Naive thymus-derived CD4-positive, alpha-beta T cell (primary cell): ENCODE measurements around the gene SLC28A3. TPM values are rescaled to one million over a fixed set of nuclear protein-coding genes. Genes with fewer than 3 reads are reported as not detected.

Experiments
- ATAC-seq: fragments of 150-1000 bp; cut with Tn5 transposase; 2 replicates; pipeline ENCODE4 v1.10.0; 2021; ENCODE audit warnings: mild to moderate bottlenecking, moderate library complexity
- CTCF ChIA-PET: fragments of 350-600 bp; sonication (Branson Sonifier 250); formaldehyde crosslinking; loops from one replicate; lab custom pipeline; 2021; ENCODE audit warnings: antibody characterized with exemption; lab: Charles Lee
- POLR2A ChIA-PET: fragments of 350-600 bp; sonication (Branson Sonifier 250); formaldehyde crosslinking; loops from one replicate; lab custom pipeline; 2021; ENCODE audit warnings: antibody characterized with exemption, inconsistent platforms; lab: Charles Lee
- DNase-seq, 9 donors: peaks; one replicate each; pipeline versions ENCODE4 v3.0.0 to v3.0.0-alpha.2; 2020 to 2022; ENCODE audit warnings: mixed read lengths in 1 of 9
- H3K27ac ChIP-seq: one replicate; pipeline ENCODE4 v1.7.0; 2013; ENCODE audit warnings: mild to moderate bottlenecking, low read depth, low read length, moderate library complexity
- H3K27me3 ChIP-seq, 2 donors: one replicate each; pipeline ENCODE4 v1.7.0; 2013; ENCODE audit warnings: low read length in 2 of 2, mild to moderate bottlenecking in 2 of 2, moderate library complexity in 2 of 2; ENCODE audit not compliant: control insufficient read depth in 2 of 2, insufficient read depth in 2 of 2
- H3K36me3 ChIP-seq, 3 experiments: 1 replicate in 2 of 3; 2 replicates in 1 of 3; pipeline ENCODE4 v1.7.0; 2013; ENCODE audit warnings: low read length in 3 of 3, mild to moderate bottlenecking in 3 of 3, moderate library complexity in 1 of 3; ENCODE audit not compliant: insufficient read depth in 3 of 3, control insufficient read depth in 2 of 3
- H3K4me1 ChIP-seq, 2 donors: one replicate each; pipeline ENCODE4 v1.7.0; 2013; ENCODE audit warnings: low read length in 2 of 2, mild to moderate bottlenecking in 2 of 2, moderate library complexity in 1 of 2; ENCODE audit not compliant: control insufficient read depth in 2 of 2, insufficient read depth in 2 of 2
- H3K4me3 ChIP-seq: 2 replicates; pipeline ENCODE4 v1.7.0; 2013; ENCODE audit warnings: mild to moderate bottlenecking, low read length
- H3K9me3 ChIP-seq, 3 experiments: 1 replicate in 2 of 3; 2 replicates in 1 of 3; pipeline ENCODE4 v1.7.0; 2013; ENCODE audit warnings: low read length in 3 of 3; ENCODE audit not compliant: control insufficient read depth in 2 of 3
- H3K27ac Mint-ChIP-seq, 9 donors: one replicate each; pipeline ENCODE4 v1.8.0; 2020 to 2022; ENCODE audit warnings: mixed read lengths in 9 of 9, mild to moderate bottlenecking in 8 of 9, moderate library complexity in 5 of 9, inconsistent platforms in 2 of 9
- H3K27me3 Mint-ChIP-seq, 5 donors: one replicate each; pipeline ENCODE4 v1.8.0; 2021 to 2022; ENCODE audit warnings: mixed read lengths in 5 of 5, mild to moderate bottlenecking in 1 of 5
- H3K36me3 Mint-ChIP-seq, 5 donors: one replicate each; pipeline ENCODE4 v1.8.0; 2020 to 2022; ENCODE audit warnings: mixed read lengths in 5 of 5, mild to moderate bottlenecking in 3 of 5, inconsistent platforms in 1 of 5
- H3K4me1 Mint-ChIP-seq, 7 donors: one replicate each; pipeline ENCODE4 v1.8.0; 2020 to 2022; ENCODE audit warnings: mixed read lengths in 7 of 7, mild to moderate bottlenecking in 3 of 7, inconsistent platforms in 1 of 7
- H3K4me3 Mint-ChIP-seq, 10 donors: one replicate each; pipeline ENCODE4 v1.8.0; 2020 to 2022; ENCODE audit warnings: mild to moderate bottlenecking in 10 of 10, mixed read lengths in 10 of 10, moderate library complexity in 6 of 10, inconsistent platforms in 2 of 10
- H3K9me3 Mint-ChIP-seq, 11 donors: one replicate each; pipeline ENCODE4 v1.8.0; 2020 to 2022; ENCODE audit warnings: mixed read lengths in 11 of 11, mild to moderate bottlenecking in 4 of 11, inconsistent platforms in 1 of 11, moderate library complexity in 1 of 11
- intact Hi-C, 2 donors: fragments of 100-400 bp; cut with micrococcal nuclease; formaldehyde crosslinking; loops; one replicate each; pipeline ENCODE4 v1.15.1; 2023
- polyA plus RNA-seq, 2 donors: library from polyadenylated mRNA; unstranded; fragments of 300-500 nt; fragmentation: Illumina TruSeq; gene quantifications; one replicate each; pipeline ENCODE4 v1.2.3, GENCODE V29; 2021
- total RNA-seq, 6 experiments: library from RNA in 5 of 6; stranded (reverse) in 5 of 6; gene quantifications; 1 replicate in 5 of 6; 2 replicates in 1 of 6; pipeline ENCODE4 v1.2.3 and lab custom pipeline; 2021 to 2026

The SLC28A3 gene
- total and polyA plus RNA-seq, 7 experiments from 2014 or later: 0.51 TPM; not detected in 6

DNA sequence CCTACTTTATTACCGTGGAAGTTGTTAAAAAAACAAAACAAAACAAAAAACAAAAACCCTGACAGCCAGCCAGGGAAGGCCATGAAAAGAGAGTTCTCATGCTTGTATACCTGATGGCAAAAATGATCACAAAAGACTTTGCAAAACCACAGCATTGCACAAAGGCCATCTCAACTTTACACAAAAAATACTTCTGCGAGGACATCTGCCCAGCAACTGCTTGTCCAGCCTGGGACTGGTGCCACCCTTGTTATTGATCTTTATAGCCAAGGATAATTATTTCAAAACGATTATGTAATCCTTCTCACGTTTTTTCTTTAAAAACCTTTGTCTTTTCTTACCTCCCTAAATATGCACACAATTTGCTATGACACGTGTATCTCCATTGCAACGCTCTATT lies 42.2 kb upstream of the SLC28A3 start:
- POLR2A ChIA-PET: no interaction called here
- no peaks in the 10 kb centered on the region for H3K27me3 ChIP-seq
- DNase-seq (no peak), ATAC-seq (no peak)
- H3K27ac ChIP-seq: no peak overlapping the region
- H3K36me3 ChIP-seq: no peaks in the 10 kb centered on the region
- Mint-ChIP-seq H3K27me3 (peaks cover 8 to 20% (median 10%) of the 10 kb centered on the region in 5 donors), H3K4me1 (no peaks in the 10 kb centered on the region), H3K36me3 (no peaks in the 10 kb centered on the region), H3K4me3 (no peak overlapping the region), H3K9me3 (no peaks in the 10 kb centered on the region), H3K27ac (no peak overlapping the region)
- no peak overlapping the region for H3K4me3 ChIP-seq
- intact Hi-C loops: no loop called here
- CTCF ChIA-PET: no interaction called here
- no peaks in the 10 kb centered on the region for H3K9me3 ChIP-seq
- H3K4me1 ChIP-seq: no peaks in the 10 kb centered on the region

DNA sequence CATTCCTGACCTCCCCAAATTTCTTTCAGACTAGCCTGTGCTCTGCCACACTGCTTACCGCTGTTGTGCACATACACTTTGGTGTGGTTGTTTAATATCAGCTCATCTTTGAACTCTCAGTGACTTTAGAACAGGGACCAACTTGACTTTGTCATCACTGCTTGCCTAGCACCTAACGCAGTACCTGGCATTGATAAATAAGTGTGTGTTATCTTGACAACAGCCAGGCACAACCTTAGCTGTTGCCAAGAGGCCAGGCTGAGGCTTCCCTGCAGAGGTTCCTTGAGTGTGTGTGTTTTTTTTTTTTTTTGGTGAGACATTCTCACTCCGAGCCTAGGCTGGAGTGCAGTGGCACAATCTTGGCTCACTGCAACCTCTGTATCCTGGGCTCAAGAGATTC lies 41.0 kb upstream of the SLC28A3 start:
- no peaks in the 10 kb centered on the region for H3K9me3 Mint-ChIP-seq
- intact Hi-C loops: no loop called here
- no peaks in the 10 kb centered on the region for H3K36me3 Mint-ChIP-seq
- ChIA-PET CTCF (no interaction called here), POLR2A (no interaction called here)
- no peak overlapping the region for H3K4me3 ChIP-seq
- peaks cover 10 to 20% (median 14%) of the 10 kb centered on the region in 5 donors for H3K27me3 Mint-ChIP-seq
- H3K4me1 ChIP-seq: no peaks in the 10 kb centered on the region
- H3K27me3 ChIP-seq: no peaks in the 10 kb centered on the region
- H3K27ac Mint-ChIP-seq: no peak overlapping the region
- no peak for ATAC-seq
- H3K4me1 Mint-ChIP-seq: no peaks in the 10 kb centered on the region
- H3K27ac ChIP-seq: no peak overlapping the region
- no peaks in the 10 kb centered on the region for H3K9me3 ChIP-seq
- no peak overlapping the region for H3K4me3 Mint-ChIP-seq
- H3K36me3 ChIP-seq: no peaks in the 10 kb centered on the region
- DNase-seq: no peak

DNA sequence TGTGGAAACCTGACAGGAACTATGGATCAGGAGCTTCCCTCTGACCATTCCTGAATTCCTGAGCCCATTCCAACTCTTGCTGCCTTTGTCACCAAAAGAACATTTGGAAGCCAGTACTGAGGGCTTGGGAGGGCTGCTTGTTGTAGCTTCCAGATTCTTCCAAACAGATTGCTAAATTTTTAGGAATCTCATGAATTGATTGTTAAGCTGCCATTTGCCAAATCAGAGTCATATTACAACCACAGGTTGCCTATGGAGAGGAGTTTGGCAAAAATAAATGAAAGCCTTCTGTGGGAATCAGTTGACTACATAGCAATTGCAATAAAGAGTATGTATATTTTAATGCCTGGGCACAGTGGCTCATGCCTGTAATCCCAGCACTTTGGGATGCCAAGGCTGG lies 39.2 kb upstream of the SLC28A3 start:
- H3K27ac ChIP-seq: no peak overlapping the region
- no peak overlapping the region for H3K4me3 Mint-ChIP-seq
- ChIA-PET POLR2A (no interaction called here), CTCF (no interaction called here)
- H3K4me3 ChIP-seq: no peak overlapping the region
- H3K27ac Mint-ChIP-seq: no peak overlapping the region
- no peaks in the 10 kb centered on the region for H3K27me3 ChIP-seq
- H3K4me1 ChIP-seq: no peaks in the 10 kb centered on the region
- no peak for ATAC-seq
- no peaks in the 10 kb centered on the region for H3K4me1 Mint-ChIP-seq
- no peak for DNase-seq
- no peaks in the 10 kb centered on the region for H3K9me3 ChIP-seq
- peaks cover 12 to 27% (median 19%) of the 10 kb centered on the region in 5 donors for H3K27me3 Mint-ChIP-seq
- no peaks in the 10 kb centered on the region for H3K36me3 ChIP-seq
- intact Hi-C loops: no loop called here
- H3K9me3 Mint-ChIP-seq: peaks cover 0 to 2% (median 0%) of the 10 kb centered on the region in 11 donors
- no peaks in the 10 kb centered on the region for H3K36me3 Mint-ChIP-seq

DNA sequence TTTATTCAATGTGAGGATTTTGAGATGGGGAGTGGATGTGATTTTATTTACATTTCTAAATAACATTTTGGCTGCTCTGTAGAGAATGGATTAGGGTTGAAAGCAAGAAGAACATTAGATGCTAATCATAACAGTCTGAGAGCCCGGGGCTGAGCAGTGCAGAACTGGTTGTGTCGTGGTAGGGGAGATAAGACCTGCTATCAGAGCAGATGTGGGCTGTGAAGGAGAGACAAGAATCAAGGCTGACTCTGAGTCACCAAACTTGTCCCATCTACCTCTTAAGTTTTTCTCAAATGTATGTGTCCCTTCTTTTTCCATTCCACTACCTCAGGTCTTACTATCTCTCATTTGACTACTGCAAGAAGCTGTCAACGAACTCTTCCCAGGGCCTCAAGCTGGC lies 35.4 kb upstream of the SLC28A3 start:
- H3K36me3 Mint-ChIP-seq: no peaks in the 10 kb centered on the region

DNA sequence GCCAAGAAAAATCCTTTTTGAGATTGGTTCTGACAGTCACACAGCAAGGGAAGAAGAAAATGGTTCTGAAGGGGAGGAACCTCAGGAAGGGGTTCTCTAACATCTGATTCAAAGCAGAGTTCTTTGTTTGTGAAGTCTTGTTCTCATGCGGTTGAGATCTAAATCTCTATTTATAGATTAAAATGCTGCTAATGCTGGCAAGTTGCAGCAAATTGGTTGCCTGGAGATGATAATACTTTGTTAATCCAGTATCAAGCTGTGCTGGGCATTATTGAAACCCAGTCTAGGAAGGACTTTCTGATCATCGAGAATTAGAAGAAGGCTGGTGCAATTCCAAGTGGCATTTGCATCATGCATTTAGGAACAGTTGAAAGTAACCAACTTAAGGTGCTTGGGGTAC lies 34.0 kb upstream of the SLC28A3 start:
- Mint-ChIP-seq H3K27me3 (peaks cover 5 to 30% (median 18%) of the 10 kb centered on the region in 5 donors), H3K9me3 (peaks cover 0 to 4% (median 0%) of the 10 kb centered on the region in 11 donors), H3K27ac (no peak overlapping the region), H3K36me3 (no peaks in the 10 kb centered on the region), H3K4me1 (peaks cover 0 to 12% (median 0%) of the 10 kb centered on the region in 7 donors), H3K4me3 (no peak overlapping the region)
- Histone ChIP-seq H3K36me3 (no peaks in the 10 kb centered on the region), H3K4me1 (no peaks in the 10 kb centered on the region), H3K9me3 (no peaks in the 10 kb centered on the region), H3K4me3 (no peak overlapping the region), H3K27me3 (peaks cover 0 to 5% of the 10 kb centered on the region in 2 donors), H3K27ac (no peak overlapping the region)
- ChIA-PET CTCF (no interaction called here), POLR2A (no interaction called here)
- no peak for DNase-seq
- ATAC-seq: no peak
- intact Hi-C loops: no loop called here

More for the DNA sequence above, 35.4 kb upstream of the SLC28A3 start:
- no peaks in the 10 kb centered on the region for H3K36me3 ChIP-seq
- no peak overlapping the region for H3K4me3 Mint-ChIP-seq
- H3K4me3 ChIP-seq: no peak overlapping the region
- ATAC-seq (peak; percentile 60), DNase-seq (no peak)
- H3K9me3 ChIP-seq: no peaks in the 10 kb centered on the region
- intact Hi-C loops: no loop called here
- H3K27ac Mint-ChIP-seq: no peak overlapping the region
- H3K27me3 Mint-ChIP-seq: peaks cover under 1 to 30% (median 18%) of the 10 kb centered on the region in 5 donors
- H3K27me3 ChIP-seq: peaks cover 0 to 5% of the 10 kb centered on the region in 2 donors
- peaks cover 0 to 4% (median 0%) of the 10 kb centered on the region in 11 donors for H3K9me3 Mint-ChIP-seq
- ChIA-PET POLR2A (no interaction called here), CTCF (no interaction called here)
- H3K27ac ChIP-seq: no peak overlapping the region
- no peaks in the 10 kb centered on the region for H3K4me1 ChIP-seq
- H3K4me1 Mint-ChIP-seq: peaks cover 0 to 9% (median 0%) of the 10 kb centered on the region in 7 donors

DNA sequence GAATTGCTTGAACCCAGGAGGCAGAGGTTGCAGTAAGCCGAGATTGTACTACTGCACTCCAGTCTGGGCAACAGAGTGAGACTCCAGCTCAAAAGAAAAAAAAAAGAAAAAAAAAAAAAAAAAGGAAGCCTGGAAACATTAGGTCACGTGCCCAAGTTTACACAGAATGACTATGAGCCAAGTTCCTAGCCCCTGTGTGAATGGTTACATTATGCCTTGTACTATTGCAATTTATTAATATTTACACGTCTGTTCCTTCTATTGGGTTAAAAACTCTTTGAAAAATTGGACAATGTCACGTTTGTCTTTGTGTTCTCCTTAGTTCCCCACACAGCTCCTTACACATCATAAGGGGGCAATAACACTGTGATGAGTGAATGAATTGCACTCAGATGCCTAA lies 33.5 kb upstream of the SLC28A3 start:
- H3K4me1 ChIP-seq: no peaks in the 10 kb centered on the region
- no peaks in the 10 kb centered on the region for H3K9me3 ChIP-seq
- peak; percentile 26 for ATAC-seq
- no peak overlapping the region for H3K4me3 ChIP-seq
- intact Hi-C loops: no loop called here
- H3K27ac ChIP-seq: no peak overlapping the region
- ChIA-PET POLR2A (no interaction called here), CTCF (no interaction called here)
- Mint-ChIP-seq H3K36me3 (no peaks in the 10 kb centered on the region), H3K9me3 (peaks cover 0 to 4% (median 0%) of the 10 kb centered on the region in 11 donors), H3K4me3 (no peak overlapping the region), H3K4me1 (peaks cover 0 to 12% (median 0%) of the 10 kb centered on the region in 7 donors), H3K27me3 (peaks cover 5 to 30% (median 16%) of the 10 kb centered on the region in 5 donors), H3K27ac (no peak overlapping the region)
- no peaks in the 10 kb centered on the region for H3K36me3 ChIP-seq
- no peak for DNase-seq
- peaks cover 0 to 5% of the 10 kb centered on the region in 2 donors for H3K27me3 ChIP-seq

DNA sequence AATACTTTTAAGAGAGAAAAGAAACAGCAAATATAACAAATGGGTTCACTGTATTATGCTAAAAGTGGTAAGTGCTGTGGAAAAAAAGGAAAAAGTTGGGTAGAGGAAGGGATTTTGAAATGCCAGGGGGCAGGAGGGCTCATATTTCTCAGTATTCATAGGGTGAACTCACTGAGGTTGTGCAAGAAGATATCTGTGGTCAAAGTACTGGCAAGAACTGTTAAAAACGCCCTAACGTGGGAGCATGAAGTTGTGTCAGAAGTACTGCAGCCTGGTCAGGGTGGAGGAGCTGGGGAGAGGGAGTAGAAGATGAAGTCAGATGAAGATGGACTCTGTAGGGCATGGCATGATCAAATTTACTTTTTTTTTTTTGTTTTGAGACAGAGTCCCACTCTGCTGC lies 31.2 kb upstream of the SLC28A3 start:
- H3K27ac ChIP-seq: no peak overlapping the region
- no peaks in the 10 kb centered on the region for H3K36me3 ChIP-seq
- Mint-ChIP-seq H3K9me3 (peaks cover 0 to 4% (median 0%) of the 10 kb centered on the region in 11 donors), H3K36me3 (no peaks in the 10 kb centered on the region), H3K27me3 (peaks cover 5 to 25% (median 11%) of the 10 kb centered on the region in 5 donors), H3K4me1 (peaks cover 0 to 20% (median 0%) of the 10 kb centered on the region in 7 donors), H3K4me3 (no peak overlapping the region), H3K27ac (no peak overlapping the region)
- peaks cover 0 to 5% of the 10 kb centered on the region in 2 donors for H3K27me3 ChIP-seq
- ChIA-PET CTCF (interaction anchor here (0.7 kb wide), 1 partner anchor 93 kb away, joined by 3 read pairs; no protein-coding TSS in a partner anchor), POLR2A (no interaction called here)
- peak; percentile 79 for ATAC-seq
- no peaks in the 10 kb centered on the region for H3K9me3 ChIP-seq
- H3K4me3 ChIP-seq: no peak overlapping the region
- H3K4me1 ChIP-seq: no peaks in the 10 kb centered on the region
- intact Hi-C loops: no loop called here
- DNase-seq: no peak
